PC-3 (cell line): ENCODE data around the gene GSTO2. TPM values are rescaled to one million over a fixed set of nuclear protein-coding genes. Genes with fewer than 3 reads are reported as not detected.
A peak's percentile ranks its signal among the peaks of the same experiment; 100 is the strongest.

Source experiments
- ATAC-seq: fragments of 200-7000 bp; cut with Tn5 transposase; 2 replicates; pipeline ENCODE4 v1.9.1; 2020; ENCODE audit warnings: mild to moderate bottlenecking, moderate library complexity
- BruUV-seq: library from RNA; stranded (reverse); fragments of 400-500 nt; replicated peaks from 2 replicates; lab custom pipeline; 2021; lab: Mats Ljungman, UMichigan
- CTCF ChIA-PET: fragments of 300-600 bp; sonication (Branson Sonifier 250); formaldehyde crosslinking; loops from one replicate; lab custom pipeline; 2022; ENCODE audit warnings: antibody characterized with exemption; lab: Charles Lee
- POLR2A ChIA-PET: fragments of 300-600 bp; sonication (Branson Sonifier 250); formaldehyde crosslinking; loops from one replicate; lab custom pipeline; 2022; ENCODE audit warnings: antibody characterized with exemption; ENCODE audit not compliant: unreplicated experiment; lab: Charles Lee
- DNase-seq: peaks from one replicate; pipeline ENCODE4 v3.0.0-alpha.2; 2015
- H2AFZ ChIP-seq: fragments of 300-600 bp; sonication (generic); 2 replicates; pipeline ENCODE4 v1.6.0; 2016; ENCODE audit warnings: antibody characterized with exemption, low read length
- H3F3A ChIP-seq: fragments of 300-600 bp; sonication (generic); one replicate; pipeline ENCODE4 v1.6.0; 2017; ENCODE audit warnings: antibody characterized with exemption, low read length, control low read depth, mild to moderate bottlenecking; ENCODE audit not compliant: unreplicated experiment
- H3K27ac ChIP-seq: fragments of 300-600 bp; sonication (generic); 2 replicates; pipeline ENCODE4 v1.5.1; 2016; ENCODE audit warnings: mild to moderate bottlenecking, low read length
- H3K27me3 ChIP-seq: fragments of 300-600 bp; sonication (generic); 2 replicates; pipeline ENCODE4 v1.6.1; 2016; ENCODE audit warnings: low read length, mixed read lengths
- H3K36me3 ChIP-seq: fragments of 300-600 bp; sonication (generic); 2 replicates; pipeline ENCODE4 v1.6.1; 2016; ENCODE audit warnings: low read depth, mixed run types, low read length, mixed read lengths
- H3K4me1 ChIP-seq: fragments of 300-600 bp; sonication (generic); 2 replicates; pipeline ENCODE4 v1.5.1; 2016; ENCODE audit warnings: low read length; ENCODE audit not compliant: insufficient read depth
- H3K4me2 ChIP-seq: fragments of 300-600 bp; sonication (generic); 2 replicates; pipeline ENCODE4 v1.6.0; 2016; ENCODE audit warnings: low read length
- H3K4me3 ChIP-seq: fragments of 300-600 bp; sonication (generic); 2 replicates; pipeline ENCODE4 v1.5.1; 2016; ENCODE audit warnings: mild to moderate bottlenecking, low read length, mixed read lengths
- H3K79me2 ChIP-seq: fragments of 300-600 bp; sonication (generic); 2 replicates; pipeline ENCODE4 v1.6.1; 2017; ENCODE audit warnings: low read length, mixed read lengths
- H3K9ac ChIP-seq: fragments of 300-600 bp; sonication (generic); 2 replicates; pipeline ENCODE4 v1.6.0; 2016; ENCODE audit warnings: mild to moderate bottlenecking, low read length
- H3K9me2 ChIP-seq: fragments of 300-600 bp; sonication (generic); replicated peaks from 2 replicates; pipeline ENCODE4 v1.6.1; 2016; ENCODE audit warnings: mixed run types, low read length, mixed read lengths
- H3K9me3 ChIP-seq: fragments of 300-600 bp; sonication (generic); 2 replicates; pipeline ENCODE4 v1.6.1; 2016; ENCODE audit warnings: low read length, mixed read lengths
- H4K20me1 ChIP-seq: fragments of 300-600 bp; sonication (generic); 2 replicates; pipeline ENCODE4 v1.6.1; 2016; ENCODE audit warnings: low read length, mixed read lengths
- CTCF ChIP-seq: fragments of 300-600 bp; sonication (generic); conservative IDR thresholded peaks from 2 replicates; pipeline ENCODE4 v1.5.1; 2017; ENCODE audit warnings: antibody characterized with exemption, low read depth, mild to moderate bottlenecking, low read length
- EZH2 ChIP-seq: fragments of 300-600 bp; sonication (generic); IDR thresholded peaks from one replicate; pipeline ENCODE4 v1.6.1; 2017; ENCODE audit warnings: antibody characterized with exemption, mild to moderate bottlenecking, low read length; ENCODE audit not compliant: unreplicated experiment
- EZH2phosphoT487 ChIP-seq: fragments of 300-600 bp; sonication (generic); IDR thresholded peaks from 2 replicates; pipeline ENCODE4 v1.6.1; 2018; ENCODE audit warnings: mild to moderate bottlenecking, antibody characterized with exemption, low read length, borderline replicate concordance
- intact Hi-C: fragments of 100-400 bp; cut with micrococcal nuclease; formaldehyde crosslinking; loops from 2 replicates; pipeline ENCODE4 v1.9.0; 2023
- total RNA-seq: library from RNA; depleted of rRNA; stranded (reverse); fragments of >200 nt; gene quantifications from 2 replicates; pipeline ENCODE4 v1.2.3, GENCODE V29; 2014

GSTO2 gene
- total RNA-seq, 1 experiment from 2014 or later, result 13.8 TPM

GRCh38 chr10:104317726-104318299 is 48.8 kb downstream of the GSTO2 start:
- peak; percentile 56 for DNase-seq
- H3K79me2 ChIP-seq, result peaks cover 74% of the 10 kb centered on the region
- peak overlapping the region; percentile 45 for H3K4me2 ChIP-seq
- peaks cover 13% of the 10 kb centered on the region; the same call in 1 of the 2 replicates for H3K36me3 ChIP-seq
- no peak for TF ChIP-seq EZH2
- no peak for TF ChIP-seq EZH2phosphoT487
- no peak for TF ChIP-seq CTCF
- no peaks in the 10 kb centered on the region for H3K27me3 ChIP-seq
- peaks cover 24% of the 10 kb centered on the region; the same call in 1 of the 2 replicates for H4K20me1 ChIP-seq
- no peak overlapping the region for H3K9ac ChIP-seq
- peaks cover 16% of the 10 kb centered on the region for H3K4me1 ChIP-seq
- H3K27ac ChIP-seq, result peak overlapping the region; percentile 31; the same call in 1 of the 2 replicates
- H3K4me3 ChIP-seq, result no peak overlapping the region
- no peaks in the 10 kb centered on the region for H3K9me2 ChIP-seq
- POLR2A ChIA-PET, result no interaction called here
- ATAC-seq, result peak; percentile 95
- CTCF ChIA-PET, result no interaction called here
- no TSS peak for BruUV-seq
- intact Hi-C loops, result no loop called here
- H2AFZ ChIP-seq, result no peak overlapping the region
- no peaks in the 10 kb centered on the region for H3F3A ChIP-seq
- no peaks in the 10 kb centered on the region for H3K9me3 ChIP-seq

- H3K4me1 ChIP-seq, result peaks cover 16% of the 10 kb centered on the region
- ChIA-PET CTCF (no interaction called here), POLR2A (no interaction called here)
- TF ChIP-seq EZH2, result no peak
- TF ChIP-seq CTCF, result no peak
- TF ChIP-seq EZH2phosphoT487, result no peak
- no peaks in the 10 kb centered on the region for H3F3A ChIP-seq
- H3K79me2 ChIP-seq, result peaks cover 79% of the 10 kb centered on the region
- no peak overlapping the region for H3K4me3 ChIP-seq
- DNase-seq, result no peak
- peaks cover 24% of the 10 kb centered on the region; the same call in 1 of the 2 replicates for H4K20me1 ChIP-seq
- no peak for ATAC-seq
- no peaks in the 10 kb centered on the region for H3K9me2 ChIP-seq
- no peak overlapping the region; the same call in 1 of the 2 replicates for H3K27ac ChIP-seq
- H3K9ac ChIP-seq, result no peak overlapping the region
- no peaks in the 10 kb centered on the region for H3K9me3 ChIP-seq
- intact Hi-C loops, result no loop called here
- BruUV-seq, result no TSS peak
- H3K27me3 ChIP-seq, result no peaks in the 10 kb centered on the region
- peaks cover 8% of the 10 kb centered on the region; the same call in 1 of the 2 replicates for H3K36me3 ChIP-seq
- no peak overlapping the region for H2AFZ ChIP-seq
- H3K4me2 ChIP-seq, result 0 out of 2 replicates have a peak overlapping the region, but pooled peaks have one; percentile 45
Measured at GRCh38 chr10:104318326-104318725, 49.3 kb downstream of the GSTO2 start.
